A549 (cell line): Measurements from ENCODE around the gene MEF2C. TPM values are rescaled to one million over a fixed set of nuclear protein-coding genes. Genes with fewer than 3 reads are reported as not detected.

ENCODE experiments used
- ATAC-seq, 2 experiments: fragments of 200-7000 bp in 1 of 2; fragments of >200 bp in 1 of 2; cut with Nextera tagmentation in 1 of 2; cut with Tn5 transposase in 1 of 2; 3 replicates each; pipeline versions ENCODE4 v1.8.0 to v1.9.1; 2018 to 2020; ENCODE audit warnings: mild to moderate bottlenecking in 1 of 2, moderate library complexity in 1 of 2
- CTCF ChIA-PET: fragments of 300-600 bp; sonication (Branson Sonifier 250); formaldehyde crosslinking; extraction: SDS; loops from one replicate; lab custom pipeline; 2021; ENCODE audit warnings: antibody characterized with exemption, inconsistent platforms; lab: Yijun Ruan, JAX
- POLR2A ChIA-PET: fragments of 350-600 bp; formaldehyde crosslinking; extraction: SDS; loops from one replicate; lab custom pipeline; 2021; ENCODE audit warnings: antibody characterized with exemption, inconsistent platforms; lab: Yijun Ruan, JAX
- DNase-seq, 2 experiments: peaks; one replicate each; pipeline versions ENCODE4 v3.0.0 to v3.0.0-alpha.2; 2011 to 2016; ENCODE audit warnings: low read depth in 1 of 2, low spot score in 1 of 2
- FAIRE-seq: peaks from 2 replicates; lab custom pipeline; 2011; peaks lifted over from hg19 to GRCh38; lab: Jason Lieb, UNC
- H3K27ac ChIP-seq, 2 experiments: fragments of >200 bp; sonication (Bioruptor Twin); formaldehyde crosslinking; 3 replicates each; pipeline ENCODE4 v1.5.1; 2016 to 2017
- H3K4me1 ChIP-seq: fragments of >200 bp; sonication (Bioruptor Twin); formaldehyde crosslinking; 3 replicates; pipeline ENCODE4 v1.6.1; 2016
- H3K4me2 ChIP-seq: fragments of >200 bp; sonication (Bioruptor Twin); formaldehyde crosslinking; 3 replicates; pipeline ENCODE4 v1.6.1; 2016
- H3K4me3 ChIP-seq: fragments of >200 bp; sonication (Bioruptor Twin); formaldehyde crosslinking; 3 replicates; pipeline ENCODE4 v1.5.1; 2016
- H3K9me3 ChIP-seq: fragments of >200 bp; sonication (Bioruptor Twin); formaldehyde crosslinking; 3 replicates; pipeline ENCODE4 v1.6.1; 2016
- BCL3 ChIP-seq: fragments of >200 bp; sonication (Bioruptor Twin); formaldehyde crosslinking; IDR thresholded peaks from 3 replicates; pipeline ENCODE4 v1.6.1; 2016
- BHLHE40 ChIP-seq: IDR thresholded peaks from 2 replicates; pipeline ENCODE4 v1.6.1; 2012; ENCODE audit warnings: low read depth, low read length, inconsistent platforms
- CHD4 ChIP-seq: fragments of 200-600 bp; sonication (generic); IDR thresholded peaks from 2 replicates; pipeline ENCODE4 v1.6.1; 2016; ENCODE audit warnings: antibody characterized with exemption, mild to moderate bottlenecking, borderline replicate concordance
- CTCF ChIP-seq: fragments of >200 bp; sonication (Bioruptor Twin); formaldehyde crosslinking; IDR thresholded peaks from 3 replicates; pipeline ENCODE4 v1.5.1; 2016
- FOSB ChIP-seq: fragments of 250-450 bp; sonication (Bioruptor Pico); IDR thresholded peaks from 2 replicates; pipeline ENCODE4 v1.5.0; 2020; ENCODE audit warnings: mild to moderate bottlenecking, moderate library complexity
- GATA3 ChIP-seq: IDR thresholded peaks from 2 replicates; pipeline ENCODE4 v1.6.1; 2012; ENCODE audit warnings: borderline replicate concordance
- HDAC2 ChIP-seq: fragments of 200-600 bp; sonication (generic); IDR thresholded peaks from 2 replicates; pipeline ENCODE4 v1.6.1; 2016
- HEYL ChIP-seq: fragments of 250-450 bp; sonication (Bioruptor Pico); IDR thresholded peaks from 2 replicates; pipeline ENCODE4 v1.8.0; 2021; ENCODE audit warnings: mild to moderate bottlenecking, moderate library complexity
- HOXA7 ChIP-seq: fragments of 250-450 bp; sonication (Bioruptor Pico); IDR thresholded peaks from 2 replicates; pipeline ENCODE4 v1.5.0; 2020; ENCODE audit warnings: mild to moderate bottlenecking, moderate library complexity
- JUN ChIP-seq, 2 experiments: fragments of >200 bp; sonication (Bioruptor Twin); formaldehyde crosslinking; IDR thresholded peaks; 2 replicates in 1 of 2; 3 replicates in 1 of 2; pipeline ENCODE4 v1.6.1; 2016 to 2017
- KDM1A ChIP-seq: fragments of 200-600 bp; sonication (generic); IDR thresholded peaks from 2 replicates; pipeline ENCODE4 v1.6.1; 2016; ENCODE audit warnings: low read depth, mild to moderate bottlenecking
- MAX ChIP-seq: IDR thresholded peaks from 2 replicates; pipeline ENCODE4 v1.6.1; 2012
- NR3C1 ChIP-seq: fragments of >200 bp; sonication (Bioruptor Twin); formaldehyde crosslinking; IDR thresholded peaks from 3 replicates; pipeline ENCODE4 v1.6.1; 2017
- PHF8 ChIP-seq: fragments of 200-600 bp; sonication (generic); IDR thresholded peaks from 2 replicates; pipeline ENCODE4 v1.6.1; 2016; ENCODE audit warnings: low read depth, mild to moderate bottlenecking, antibody characterized with exemption, moderate library complexity, borderline replicate concordance
- POLR2AphosphoS2 ChIP-seq: conservative IDR thresholded peaks from 2 replicates; pipeline ENCODE4 v1.6.1; 2012; ENCODE audit warnings: low read length, improper control_type of control experiment, inconsistent platforms
- RFX5 ChIP-seq: fragments of 450-650 bp; IDR thresholded peaks from 2 replicates; pipeline ENCODE4 v1.7.1; 2014; ENCODE audit warnings: antibody characterized with exemption, mild to moderate bottlenecking, moderate library complexity
- SREBF2 ChIP-seq: fragments of 450-650 bp; IDR thresholded peaks from 2 replicates; pipeline ENCODE4 v1.6.1; 2014; ENCODE audit warnings: mild to moderate bottlenecking, moderate library complexity
- ZSCAN20 ChIP-seq: fragments of 250-450 bp; sonication (Bioruptor Pico); IDR thresholded peaks from 2 replicates; pipeline ENCODE4 v1.8.0; 2022; ENCODE audit warnings: mild to moderate bottlenecking, moderate library complexity
- WGBS: methylation state at CpG from one replicate; pipeline ENCODE4 v1.1.6; 2017; ENCODE audit errors: missing lambda C conversion rate; 5-methylcytosine and 5-hydroxymethylcytosine counted together
- polyA plus RNA-seq, 4 experiments: library from polyadenylated mRNA; depleted of rRNA in 3 of 4; stranded (reverse); fragments of >200 nt; fragmentation: RNase III in 1 of 4; extraction: RNeasy Plus Mini Kit Qiagen cat#74134 plus additional on column Dnase treatment in 1 of 4; gene quantifications; 2 replicates in 3 of 4; 3 replicates in 1 of 4; pipeline ENCODE4 v1.2.3, GENCODE V29; 2011 to 2017
- TF ChIP-seq, protein P1 (sequence below): IDR thresholded peaks from 2 replicates; pipeline ENCODE4 v1.6.1; 2012
- TF ChIP-seq, protein P2 (sequence below): fragments of 150-350 bp; IDR thresholded peaks from 2 replicates; pipeline ENCODE4 v1.6.1; 2014; ENCODE audit warnings: low read depth, mild to moderate bottlenecking, low read length
- TF ChIP-seq, protein P3 (sequence below): fragments of 450-650 bp; IDR thresholded peaks from 2 replicates; pipeline ENCODE4 v1.6.1; 2014; ENCODE audit warnings: antibody characterized with exemption

MEF2C gene
- polyA plus RNA-seq, 2 of the 4 experiments (the other 2 are of a cell fraction), result 0.03 to 0.06 TPM

DNA sequence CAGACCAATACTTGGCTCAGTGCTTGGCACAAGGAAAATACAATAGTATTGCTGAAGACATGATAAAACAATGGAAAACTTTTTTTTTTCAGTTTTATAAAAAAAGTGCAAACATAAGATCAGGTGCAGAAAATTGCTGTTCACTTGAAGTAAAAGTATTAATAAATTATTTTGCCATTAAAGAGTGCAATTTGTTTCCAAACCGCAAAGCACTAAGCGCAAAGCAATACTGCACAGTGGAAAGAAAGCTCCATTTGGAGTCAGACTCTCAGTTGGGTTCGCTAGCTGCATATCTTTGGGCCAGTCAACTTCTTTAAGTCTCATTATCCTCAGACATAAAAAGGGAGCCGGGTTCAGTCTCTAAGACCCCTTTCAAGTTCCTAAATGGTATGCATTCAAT is 45.8 kb downstream of the MEF2C start:
- no peak for ATAC-seq
- ChIA-PET POLR2A (no interaction called here), CTCF (no interaction called here)
- TF ChIP-seq, protein P1, sequence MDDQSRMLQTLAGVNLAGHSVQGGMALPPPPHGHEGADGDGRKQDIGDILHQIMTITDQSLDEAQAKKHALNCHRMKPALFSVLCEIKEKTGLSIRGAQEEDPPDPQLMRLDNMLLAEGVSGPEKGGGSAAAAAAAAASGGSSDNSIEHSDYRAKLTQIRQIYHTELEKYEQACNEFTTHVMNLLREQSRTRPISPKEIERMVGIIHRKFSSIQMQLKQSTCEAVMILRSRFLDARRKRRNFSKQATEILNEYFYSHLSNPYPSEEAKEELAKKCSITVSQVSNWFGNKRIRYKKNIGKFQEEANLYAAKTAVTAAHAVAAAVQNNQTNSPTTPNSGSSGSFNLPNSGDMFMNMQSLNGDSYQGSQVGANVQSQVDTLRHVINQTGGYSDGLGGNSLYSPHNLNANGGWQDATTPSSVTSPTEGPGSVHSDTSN, result no peak
- TF ChIP-seq ZSCAN20 (CRISPR knock-in tag), result no peak
- no peak for TF ChIP-seq HOXA7
- no peak for TF ChIP-seq GATA3
- TF ChIP-seq, protein P2, sequence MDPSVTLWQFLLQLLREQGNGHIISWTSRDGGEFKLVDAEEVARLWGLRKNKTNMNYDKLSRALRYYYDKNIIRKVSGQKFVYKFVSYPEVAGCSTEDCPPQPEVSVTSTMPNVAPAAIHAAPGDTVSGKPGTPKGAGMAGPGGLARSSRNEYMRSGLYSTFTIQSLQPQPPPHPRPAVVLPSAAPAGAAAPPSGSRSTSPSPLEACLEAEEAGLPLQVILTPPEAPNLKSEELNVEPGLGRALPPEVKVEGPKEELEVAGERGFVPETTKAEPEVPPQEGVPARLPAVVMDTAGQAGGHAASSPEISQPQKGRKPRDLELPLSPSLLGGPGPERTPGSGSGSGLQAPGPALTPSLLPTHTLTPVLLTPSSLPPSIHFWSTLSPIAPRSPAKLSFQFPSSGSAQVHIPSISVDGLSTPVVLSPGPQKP, result no peak
- H3K4me3 ChIP-seq, result no peak overlapping the region
- H3K4me1 ChIP-seq, result no peaks in the 10 kb centered on the region
- H3K4me2 ChIP-seq, result no peak overlapping the region
- DNase-seq, result no peak
- WGBS, result 65% methylated on average over 4 of the region's 4 CpGs
- H3K9me3 ChIP-seq, result no peaks in the 10 kb centered on the region
- FAIRE-seq, result no peak
- H3K27ac ChIP-seq, result no peak overlapping the region

- ChIA-PET CTCF (no interaction called here), POLR2A (no interaction called here)
- Histone ChIP-seq H3K9me3 (no peaks in the 10 kb centered on the region), H3K4me2 (no peak overlapping the region), H3K4me3 (no peak overlapping the region), H3K27ac (no peak overlapping the region), H3K4me1 (no peaks in the 10 kb centered on the region)
- DNase-seq (no peak), ATAC-seq (no peak), FAIRE-seq (no peak)
- WGBS, result 41% methylated on average over 5 of the region's 5 CpGs
- no peak for TF ChIP-seq HEYL
- no peak for TF ChIP-seq POLR2AphosphoS2
- TF ChIP-seq MAX, result no peak
- no peak for TF ChIP-seq PHF8
- TF ChIP-seq, protein P2, result no peak
- TF ChIP-seq SREBF2, result no peak
- TF ChIP-seq CTCF, result no peak
- TF ChIP-seq BCL3, result no peak
- TF ChIP-seq RFX5, result no peak
- no peak for TF ChIP-seq JUN (IDR thresholded peaks at IDR 0.05)
- TF ChIP-seq KDM1A, result no peak
- no peak for TF ChIP-seq BHLHE40
- TF ChIP-seq NR3C1, result no peak
- TF ChIP-seq, protein P3, sequence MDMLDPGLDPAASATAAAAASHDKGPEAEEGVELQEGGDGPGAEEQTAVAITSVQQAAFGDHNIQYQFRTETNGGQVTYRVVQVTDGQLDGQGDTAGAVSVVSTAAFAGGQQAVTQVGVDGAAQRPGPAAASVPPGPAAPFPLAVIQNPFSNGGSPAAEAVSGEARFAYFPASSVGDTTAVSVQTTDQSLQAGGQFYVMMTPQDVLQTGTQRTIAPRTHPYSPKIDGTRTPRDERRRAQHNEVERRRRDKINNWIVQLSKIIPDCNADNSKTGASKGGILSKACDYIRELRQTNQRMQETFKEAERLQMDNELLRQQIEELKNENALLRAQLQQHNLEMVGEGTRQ, result no peak
- no peak for TF ChIP-seq HDAC2
- TF ChIP-seq CHD4, result no peak
- TF ChIP-seq FOSB (CRISPR knock-in tag), result no peak
Measured at GRCh38 chr5:88836195-88836838, 46.7 kb downstream of the MEF2C start.
